ENCODE measurements around the gene ATP6V1B1. TPM values are rescaled to one million over a fixed set of nuclear protein-coding genes. Genes with fewer than 3 reads are reported as not detected.

Gene ATP6V1B1
- total RNA-seq, 1 donor, result 0.09 TPM

DNA sequence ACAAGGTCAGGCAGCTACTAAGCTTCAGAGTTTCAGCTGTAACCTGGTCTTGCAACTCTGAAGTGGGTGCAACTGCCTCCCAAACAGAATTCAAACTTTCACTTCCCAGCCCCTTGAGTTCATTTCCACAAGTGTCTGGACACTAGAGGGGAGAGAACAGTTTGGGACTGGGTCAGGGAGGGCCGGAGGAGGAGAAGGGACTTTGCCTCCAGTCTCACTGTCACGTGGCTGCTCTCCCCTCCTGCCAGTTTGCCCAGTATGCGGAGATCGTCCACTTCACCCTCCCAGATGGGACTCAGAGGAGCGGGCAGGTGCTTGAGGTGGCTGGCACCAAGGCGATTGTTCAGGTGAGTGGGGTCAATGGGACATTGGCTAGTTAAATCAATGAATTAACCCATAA, 22.1 kb downstream of the ATP6V1B1 start:
- no peak overlapping the region for H3K4me3 ChIP-seq (ENCODE audit: low read depth, low read length)

DNA sequence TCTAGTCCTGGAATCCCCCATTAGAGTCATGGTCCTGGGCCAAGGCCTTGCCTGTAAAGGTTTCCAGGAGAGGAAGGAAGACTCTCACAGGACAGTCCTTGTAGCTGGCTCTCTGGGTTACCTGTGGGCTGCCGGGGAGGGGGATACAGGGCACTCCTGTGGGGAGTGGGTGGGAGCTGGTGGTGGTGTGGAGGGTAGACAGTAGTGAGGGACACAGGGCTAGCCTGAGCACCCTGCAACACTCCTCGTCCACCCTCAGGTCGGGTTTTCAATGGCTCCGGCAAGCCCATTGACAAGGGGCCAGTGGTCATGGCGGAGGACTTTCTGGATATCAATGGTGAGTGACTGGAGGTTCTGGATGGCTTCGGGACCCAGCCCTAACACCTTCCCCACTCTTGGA, 23.1 kb downstream of the ATP6V1B1 start:
- no peak for DNase-seq (ENCODE audit: low read depth)
- TF ChIP-seq, protein P1, sequence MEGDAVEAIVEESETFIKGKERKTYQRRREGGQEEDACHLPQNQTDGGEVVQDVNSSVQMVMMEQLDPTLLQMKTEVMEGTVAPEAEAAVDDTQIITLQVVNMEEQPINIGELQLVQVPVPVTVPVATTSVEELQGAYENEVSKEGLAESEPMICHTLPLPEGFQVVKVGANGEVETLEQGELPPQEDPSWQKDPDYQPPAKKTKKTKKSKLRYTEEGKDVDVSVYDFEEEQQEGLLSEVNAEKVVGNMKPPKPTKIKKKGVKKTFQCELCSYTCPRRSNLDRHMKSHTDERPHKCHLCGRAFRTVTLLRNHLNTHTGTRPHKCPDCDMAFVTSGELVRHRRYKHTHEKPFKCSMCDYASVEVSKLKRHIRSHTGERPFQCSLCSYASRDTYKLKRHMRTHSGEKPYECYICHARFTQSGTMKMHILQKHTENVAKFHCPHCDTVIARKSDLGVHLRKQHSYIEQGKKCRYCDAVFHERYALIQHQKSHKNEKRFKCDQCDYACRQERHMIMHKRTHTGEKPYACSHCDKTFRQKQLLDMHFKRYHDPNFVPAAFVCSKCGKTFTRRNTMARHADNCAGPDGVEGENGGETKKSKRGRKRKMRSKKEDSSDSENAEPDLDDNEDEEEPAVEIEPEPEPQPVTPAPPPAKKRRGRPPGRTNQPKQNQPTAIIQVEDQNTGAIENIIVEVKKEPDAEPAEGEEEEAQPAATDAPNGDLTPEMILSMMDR (IDR thresholded peaks at IDR 0.05; ENCODE audit: insufficient read depth, low read length), result no peak

More for the DNA sequence above, 22.1 kb downstream of the ATP6V1B1 start:
- no peak for DNase-seq (ENCODE audit: low read depth)
- TF ChIP-seq, protein P1 (IDR thresholded peaks at IDR 0.05; ENCODE audit: insufficient read depth, low read length), result no peak

DNA sequence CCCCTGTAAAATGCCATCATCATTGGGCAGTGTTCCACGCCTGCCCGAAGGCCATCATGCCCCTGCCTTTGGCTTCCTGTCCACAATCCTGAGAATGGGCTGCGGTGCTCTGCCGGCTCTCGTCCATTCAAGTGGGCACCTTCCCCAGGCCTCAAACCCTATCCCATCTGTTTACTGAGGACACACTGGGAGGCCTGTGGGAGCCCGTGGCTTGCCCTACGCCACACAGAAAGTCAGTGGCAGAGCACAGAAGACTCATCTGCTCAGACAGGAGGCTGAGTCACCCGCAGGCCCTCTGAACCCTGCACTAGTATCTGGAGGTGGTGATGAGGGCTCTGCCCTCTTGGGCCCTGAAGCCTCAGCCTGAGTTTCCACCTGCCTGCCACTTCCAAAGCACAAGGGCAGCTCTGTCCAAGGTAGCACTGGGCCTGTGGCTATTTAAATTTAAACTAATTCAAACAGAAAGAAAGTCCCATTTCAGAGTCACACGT, 23.6 kb downstream of the ATP6V1B1 start:
- DNase-seq (ENCODE audit: low read depth), result no peak
- TF ChIP-seq, protein P1 (IDR thresholded peaks at IDR 0.05; ENCODE audit: insufficient read depth, low read length), result no peak
- no peak overlapping the region for H3K4me3 ChIP-seq (ENCODE audit: low read depth, low read length)

More for the DNA sequence above, 23.1 kb downstream of the ATP6V1B1 start:
- no peak overlapping the region for H3K4me3 ChIP-seq (ENCODE audit: low read depth, low read length)

DNA sequence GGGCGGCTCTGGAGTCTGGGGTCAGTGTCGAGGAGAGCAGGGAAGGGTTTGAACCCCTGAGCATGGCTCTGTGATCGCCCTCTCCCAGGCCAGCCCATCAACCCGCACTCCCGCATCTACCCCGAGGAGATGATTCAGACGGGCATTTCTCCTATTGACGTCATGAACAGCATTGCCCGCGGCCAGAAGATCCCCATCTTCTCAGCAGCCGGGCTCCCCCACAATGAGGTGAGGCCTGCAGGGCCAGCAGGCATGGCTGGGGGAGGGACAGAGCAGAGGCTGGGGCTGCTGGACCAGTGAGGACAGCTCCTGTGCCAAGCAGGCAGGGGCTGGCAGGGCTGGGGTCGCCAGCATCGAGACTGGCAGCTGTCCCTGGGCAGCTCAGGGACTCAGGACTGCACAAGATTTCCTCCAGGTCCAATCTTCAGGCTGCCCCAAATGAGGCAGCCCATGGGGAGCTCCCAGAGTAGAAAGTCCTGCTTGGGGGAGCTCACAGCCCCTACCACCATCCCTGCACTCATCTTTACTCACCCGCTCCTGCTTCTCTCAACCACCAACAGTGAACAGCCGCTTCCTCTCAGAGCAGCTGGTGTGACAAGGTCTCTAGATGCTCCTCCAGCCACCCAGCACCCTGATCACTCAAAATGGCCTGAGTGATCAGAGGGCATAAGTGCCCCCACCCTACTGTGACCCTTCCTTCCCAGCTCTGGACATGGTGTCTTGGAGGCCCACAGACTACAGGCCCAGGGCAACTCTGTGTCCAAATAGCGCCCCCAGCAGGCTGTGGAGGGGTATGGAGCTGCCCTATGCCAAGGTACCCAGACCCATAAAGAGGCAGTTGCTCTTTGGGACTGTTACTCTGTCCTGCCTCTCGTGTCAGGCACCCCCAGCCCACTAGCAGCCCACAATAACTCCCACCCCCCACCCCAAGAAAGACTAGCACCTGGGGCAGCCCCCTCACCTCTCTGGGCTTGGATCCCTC, 24.4 kb downstream of the ATP6V1B1 start:
- TF ChIP-seq, protein P1 (IDR thresholded peaks at IDR 0.05; ENCODE audit: insufficient read depth, low read length), result no peak
- DNase-seq (ENCODE audit: low read depth), result no peak
- no peak overlapping the region for H3K4me3 ChIP-seq (ENCODE audit: low read depth, low read length)

DNA sequence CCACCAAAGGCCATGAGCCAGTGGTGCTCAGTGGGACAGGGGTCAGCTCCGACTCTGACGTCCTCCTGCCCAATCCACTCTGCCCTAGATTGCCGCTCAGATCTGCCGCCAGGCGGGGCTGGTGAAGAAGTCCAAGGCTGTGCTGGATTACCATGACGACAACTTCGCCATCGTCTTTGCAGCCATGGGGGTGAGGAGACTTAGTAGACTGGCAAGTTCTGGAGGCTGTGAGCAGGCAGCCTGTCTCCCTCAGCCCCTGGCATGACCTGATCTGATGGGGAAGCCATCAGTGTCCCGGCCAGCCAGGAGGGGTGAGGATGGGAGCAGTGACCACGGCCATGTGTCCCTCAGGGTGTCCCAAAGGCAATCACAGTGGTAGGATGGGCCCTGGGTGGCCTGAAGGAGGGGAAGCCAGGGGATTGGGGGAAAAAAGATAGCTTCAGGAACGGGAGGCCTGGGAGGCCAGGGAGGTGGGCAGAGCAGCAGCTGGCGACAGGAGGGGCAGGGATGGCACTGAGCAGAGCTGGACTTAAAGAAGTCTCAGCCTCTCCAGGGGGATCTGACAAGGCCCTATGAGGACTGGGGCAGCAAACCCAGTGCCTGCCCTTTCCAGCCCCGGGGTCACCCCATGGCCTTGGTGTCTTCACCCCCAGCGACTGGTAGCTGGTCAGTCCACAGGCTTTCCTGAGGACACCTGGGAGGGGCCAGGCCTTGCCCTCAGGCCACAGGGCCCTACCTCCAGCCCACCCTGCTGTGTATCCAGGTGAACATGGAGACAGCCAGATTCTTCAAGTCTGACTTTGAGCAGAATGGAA, 25.3 kb downstream of the ATP6V1B1 start:
- no peak overlapping the region for H3K4me3 ChIP-seq (ENCODE audit: low read depth, low read length)
- DNase-seq (ENCODE audit: low read depth), result no peak
- TF ChIP-seq, protein P1 (IDR thresholded peaks at IDR 0.05; ENCODE audit: insufficient read depth, low read length), result peak; percentile 9

DNA sequence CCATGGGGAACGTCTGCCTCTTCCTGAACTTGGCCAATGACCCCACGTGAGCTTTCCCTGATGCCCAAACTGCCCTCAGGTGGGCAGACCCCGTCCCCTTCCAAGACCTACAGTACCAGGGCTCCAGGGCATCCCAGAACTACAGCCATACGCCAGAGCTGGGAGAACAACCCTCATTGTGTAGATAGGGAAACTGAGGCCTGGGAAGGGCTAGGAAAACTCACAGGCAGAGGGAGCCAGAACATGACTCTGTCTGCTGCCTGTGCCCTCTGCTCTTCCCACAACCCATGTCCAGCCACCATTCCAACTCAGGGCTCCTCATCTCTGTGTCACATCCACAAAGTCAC, 25.9 kb downstream of the ATP6V1B1 start:
- no peak for DNase-seq (ENCODE audit: low read depth)
- TF ChIP-seq, protein P1 (IDR thresholded peaks at IDR 0.05; ENCODE audit: insufficient read depth, low read length), result no peak
- no peak overlapping the region for H3K4me3 ChIP-seq (ENCODE audit: low read depth, low read length)

Measured in fibroblast of the aortic adventitia (primary cell).